ENCODE results near the gene OLFML2A. TPM values are rescaled to one million over a fixed set of nuclear protein-coding genes. Genes with fewer than 3 reads are reported as not detected.

Gene OLFML2A
- total RNA-seq, 1 experiment from 2014 or later: 5.8 TPM

DNA sequence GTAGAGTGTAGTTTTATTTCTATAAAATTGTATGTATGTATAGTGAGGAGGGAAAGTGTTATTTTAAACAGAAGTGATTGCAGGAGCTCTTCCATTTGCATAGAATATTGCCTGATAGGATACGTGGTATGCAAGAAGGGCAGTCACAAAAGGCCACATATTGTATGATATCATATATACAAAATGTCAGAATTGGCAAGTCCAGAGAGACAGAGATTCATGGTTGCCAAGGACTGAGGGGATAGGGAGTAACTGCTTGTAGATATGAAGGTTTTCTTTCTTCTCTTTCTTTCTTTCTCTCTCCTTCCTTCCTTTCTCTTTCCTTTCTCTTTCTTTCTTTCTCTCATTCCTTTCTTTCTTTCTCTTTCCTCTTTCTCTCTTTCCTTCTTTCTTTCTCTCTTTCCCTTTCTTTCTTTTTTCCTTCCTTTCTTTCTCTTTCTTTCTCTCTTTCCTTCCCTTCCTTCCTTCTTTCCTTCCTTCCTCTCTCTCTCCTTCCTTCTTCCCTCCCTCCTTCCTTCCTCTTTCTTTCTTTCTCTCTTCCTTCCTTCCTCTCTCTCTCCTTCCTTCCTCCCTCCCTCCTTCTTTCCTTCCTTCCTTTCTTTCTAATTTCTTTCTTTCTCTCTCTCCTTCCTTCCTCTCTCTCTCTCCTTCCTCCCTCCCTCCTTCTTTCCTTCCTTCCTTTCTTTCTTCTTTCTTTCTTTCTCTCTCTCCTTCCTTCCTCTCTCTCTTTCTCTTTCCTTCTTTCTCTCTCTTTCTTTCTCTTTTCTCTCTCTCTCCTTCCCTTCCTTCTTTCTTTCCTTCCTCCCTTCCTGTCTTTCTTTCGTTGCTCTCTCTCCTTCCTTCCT lies 51.8 kb downstream of the OLFML2A start:
- H3K56ac ChIP-seq (ENCODE audit: insufficient read length, low read depth, low read length): no peak overlapping the region
- H3K18ac ChIP-seq (ENCODE audit: insufficient read length, low read depth, low read length): no peak overlapping the region
- Mint-ChIP-seq H3K27me3 (ENCODE audit: low read depth) (peaks cover 2% of the 10 kb centered on the region; the same call in 1 of the 2 replicates), H3K27ac (peak overlapping the region in 1 of 3 experiments; percentile 78; a peak in 4 of 7 replicates), H3K9me3 (peaks cover 3 to 9% of the 10 kb centered on the region in 2 experiments; a peak in 2 of 5 replicates), H3K36me3 (ENCODE audit: insufficient read depth in 1 of 3, low read depth in 3 of 3) (peaks cover 0 to 4% (median 0%) of the 10 kb centered on the region in 3 experiments; a peak in 1 of 7 replicates), H3K4me3 (no peak overlapping the region), H3K4me1 (peaks cover 9 to 14% of the 10 kb centered on the region in 2 experiments)
- no peak overlapping the region for H2BK20ac ChIP-seq (ENCODE audit: low read depth, low read length, poor library complexity, severe bottlenecking)
- H3K9me3 ChIP-seq (ENCODE audit: control insufficient read depth, low read depth, low read length): no peaks in the 10 kb centered on the region
- no peak overlapping the region for H2BK12ac ChIP-seq (ENCODE audit: insufficient read length, low read depth, low read length)
- no peaks in the 10 kb centered on the region for H3K27me3 ChIP-seq (ENCODE audit: insufficient read depth, low read length)
- no peak overlapping the region for H4K5ac ChIP-seq (ENCODE audit: insufficient read length, low read depth, low read length)
- no peak overlapping the region for H3K23ac ChIP-seq (ENCODE audit: insufficient read length, low read depth, low read length)
- H2AK5ac ChIP-seq (ENCODE audit: insufficient read length, low read length): no peak overlapping the region
- H4K20me1 ChIP-seq (ENCODE audit: control insufficient read depth, insufficient read depth, insufficient read length): no peaks in the 10 kb centered on the region
- H3K79me2 ChIP-seq (ENCODE audit: insufficient read depth, low read length): no peaks in the 10 kb centered on the region
- no peak overlapping the region for H2BK120ac ChIP-seq (ENCODE audit: low read depth, low read length, poor library complexity, severe bottlenecking)
- H3K4ac ChIP-seq (ENCODE audit: low read depth, low read length): no peak overlapping the region
- H3K23me2 ChIP-seq (ENCODE audit: insufficient read length, low read depth, low read length, poor library complexity, severe bottlenecking): no peaks in the 10 kb centered on the region
- no peak overlapping the region for H2BK15ac ChIP-seq (ENCODE audit: low read depth, low read length)
- no CpG with 5 or more reads among the region's 2 CpGs for WGBS (ENCODE audit: extremely low coverage, insufficient read length, low lambda C conversion rate)
- H3K4me2 ChIP-seq (ENCODE audit: insufficient read depth, insufficient read length, low read length): no peak overlapping the region
- no peak overlapping the region for H2BK5ac ChIP-seq (ENCODE audit: insufficient read length, low read length)
- no peaks in the 10 kb centered on the region for H3K79me1 ChIP-seq (ENCODE audit: insufficient read depth, low read depth, low read length, poor library complexity, severe bottlenecking)
- no peaks in the 10 kb centered on the region; the same call in 1 of the 2 replicates for H3K4me1 ChIP-seq (ENCODE audit: insufficient read depth, low read length)
- no peak overlapping the region for H3T11ph ChIP-seq (ENCODE audit: low read length)
- no peak for TF ChIP-seq CTCF (conservative IDR thresholded peaks at IDR 0.05)
- no peak overlapping the region for H2AFZ ChIP-seq (ENCODE audit: low read length)
- H3K14ac ChIP-seq (ENCODE audit: insufficient read depth, low read length): no peak overlapping the region
- DNase-seq: no peak
- H3K27ac ChIP-seq (ENCODE audit: insufficient read length, low read depth, low read length): no peak overlapping the region
- no peak overlapping the region for H4K8ac ChIP-seq (replicated peaks; ENCODE audit: insufficient read length, low read depth, low read length)
- H4K91ac ChIP-seq (ENCODE audit: insufficient read length, low read depth, low read length): no peak overlapping the region
- H3K9ac ChIP-seq (ENCODE audit: extremely low read depth, insufficient read length, low read length): no peak overlapping the region
